GM12878 (cell line): ENCODE data around the gene HMGN1. TPM values are rescaled to one million over a fixed set of nuclear protein-coding genes. Genes with fewer than 3 reads are reported as not detected.

Source experiments
- ATAC-seq: fragments of 200-7000 bp; cut with Tn5 transposase; 3 replicates; pipeline ENCODE4 v1.9.1; 2020; ENCODE audit warnings: mild to moderate bottlenecking, moderate library complexity
- BruUV-seq: library from RNA; stranded (reverse); fragments of 400-500 nt; replicated peaks from 2 replicates; lab custom pipeline; 2021; lab: Mats Ljungman, UMichigan
- CTCF ChIA-PET: fragments of 300-600 bp; sonication (Branson Sonifier 250); formaldehyde crosslinking; extraction: SDS; loops from one replicate; lab custom pipeline; 2021; ENCODE audit warnings: inconsistent platforms; lab: Yijun Ruan, JAX
- POLR2A ChIA-PET: fragments of 350-600 bp; formaldehyde crosslinking; extraction: SDS; loops from one replicate; lab custom pipeline; 2021; ENCODE audit warnings: inconsistent platforms; lab: Charles Lee
- RAD21 ChIA-PET: fragments of 300-600 bp; sonication (Branson Sonifier 250); formaldehyde crosslinking; loops from one replicate; lab custom pipeline; 2023; ENCODE audit warnings: antibody characterized with exemption; ENCODE audit not compliant: unreplicated experiment; lab: Charles Lee
- SMC1A ChIA-PET: fragments of 300-600 bp; sonication (Branson Sonifier 250); formaldehyde crosslinking; loops from one replicate; lab custom pipeline; 2023; ENCODE audit not compliant: unreplicated experiment, uncharacterized antibody; lab: Charles Lee
- DNase-seq: peaks from one replicate; pipeline ENCODE4 v3.0.0-alpha.2; 2011; ENCODE audit warnings: low read depth, low spot score
- FAIRE-seq: peaks from 3 replicates; lab custom pipeline; 2011; peaks lifted over from hg19 to GRCh38; lab: Jason Lieb, UNC
- H2AFZ ChIP-seq: 2 replicates; pipeline ENCODE4 v1.6.0; 2011; ENCODE audit warnings: low read depth, low read length, control low read depth; ENCODE audit not compliant: control insufficient read depth
- H3K27ac ChIP-seq: 2 replicates; pipeline ENCODE4 v1.5.1; 2011; ENCODE audit warnings: control low read depth; ENCODE audit not compliant: control insufficient read depth, insufficient read depth
- H3K27me3 ChIP-seq, 2 experiments: replicated peaks in 1 of 2; 2 replicates each; pipeline versions ENCODE4 v1.6.0 to v1.6.1; 2011; ENCODE audit warnings: low read length in 1 of 2; ENCODE audit not compliant: control insufficient read depth in 2 of 2, insufficient read depth in 2 of 2
- H3K36me3 ChIP-seq, 2 experiments: 2 replicates each; pipeline ENCODE4 v1.5.1; 2011; ENCODE audit warnings: low read length in 1 of 2; ENCODE audit not compliant: control insufficient read depth in 2 of 2, insufficient read depth in 2 of 2
- H3K4me1 ChIP-seq: 2 replicates; pipeline ENCODE4 v1.6.1; 2011; ENCODE audit warnings: mild to moderate bottlenecking, low read length, moderate library complexity, mixed read lengths; ENCODE audit not compliant: control insufficient read depth, insufficient read depth
- H3K4me2 ChIP-seq: 2 replicates; pipeline ENCODE4 v1.6.0; 2011; ENCODE audit warnings: control low read depth; ENCODE audit not compliant: control insufficient read depth, insufficient read depth
- H3K4me3 ChIP-seq: fragments of 200-600 bp; sonication (generic); 2 replicates; pipeline ENCODE4 v1.5.1; 2016
- H3K79me2 ChIP-seq: 2 replicates; pipeline ENCODE4 v1.6.0; 2011; ENCODE audit warnings: low read length; ENCODE audit not compliant: control insufficient read depth, insufficient read depth
- H3K9ac ChIP-seq: 2 replicates; pipeline ENCODE4 v1.8.0; 2011; ENCODE audit warnings: low read length, control low read depth, mixed read lengths; ENCODE audit not compliant: control insufficient read depth, insufficient read depth
- H3K9me3 ChIP-seq: replicated peaks from 3 replicates; pipeline ENCODE4 v1.5.1; 2011; ENCODE audit warnings: mild to moderate bottlenecking, low read length; ENCODE audit not compliant: control insufficient read depth, insufficient read depth
- H4K20me1 ChIP-seq: 2 replicates; pipeline ENCODE4 v1.6.0; 2011; ENCODE audit not compliant: control insufficient read depth, insufficient read depth
- HCFC1 ChIP-seq: fragments of 150-350 bp; IDR thresholded peaks from 2 replicates; pipeline ENCODE4 v1.6.1; 2014; ENCODE audit warnings: low read length
- IKZF1 ChIP-seq: fragments of 450-650 bp; conservative IDR thresholded peaks from 2 replicates; pipeline ENCODE4 v1.6.1; 2017; ENCODE audit warnings: antibody characterized with exemption, mild to moderate bottlenecking
- KAT2A ChIP-seq: conservative IDR thresholded peaks from 2 replicates; pipeline ENCODE4 v1.6.1; 2011; ENCODE audit warnings: low read depth, low read length; ENCODE audit not compliant: control insufficient read depth
- PAX5 ChIP-seq: IDR thresholded peaks from 2 replicates; pipeline ENCODE4 v1.6.1; 2011; ENCODE audit warnings: low read depth, low read length, borderline replicate concordance
- STAT1 ChIP-seq: fragments of 450-650 bp; conservative IDR thresholded peaks from 2 replicates; pipeline ENCODE4 v1.6.1; 2014; ENCODE audit warnings: antibody characterized with exemption, mild to moderate bottlenecking
- WGBS: methylation state at CpG from one replicate; pipeline ENCODE4 v1.1.6; 2016; ENCODE audit warnings: low lambda C conversion rate; ENCODE audit not compliant: insufficient replicate concordance, insufficient coverage; ENCODE audit errors: missing lambda C conversion rate; 5-methylcytosine and 5-hydroxymethylcytosine counted together
- in situ Hi-C: fragments of 300-500 bp; cut with MboI; formaldehyde crosslinking; loops from 9 replicates; pipeline ENCODE4 v1.14.3; 2018; ENCODE audit warnings: mixed read lengths
- intact Hi-C: fragments of 100-400 bp; cut with micrococcal nuclease; formaldehyde crosslinking; loops from one replicate; pipeline ENCODE4 v1.14.2; 2022; ENCODE audit not compliant: unreplicated experiment
- polyA plus RNA-seq, 11 experiments: library from polyadenylated mRNA; depleted of rRNA in 4 of 11; unstranded in 6 of 11; stranded (reverse) in 5 of 11; fragments of >200 nt; fragmentation: Nextera tagmentation in 4 of 11; fragmentation: Illumina TruSeq in 1 of 11; extraction: Ambion mirVana in 4 of 11; extraction: Trizol in 1 of 11; gene quantifications; 1 replicate in 1 of 11; 2 replicates in 10 of 11; pipeline versions ENCODE4 v1.2.1 to v1.2.3, GENCODE V29; 2011 to 2016; ENCODE audit warnings: inconsistent platforms in 2 of 11, missing spikeins in 2 of 11, low read depth in 1 of 11
- total RNA-seq, 4 experiments: library from RNA; depleted of rRNA in 3 of 4; stranded (reverse); fragments of >200 nt in 3 of 4; fragmentation: Illumina TruSeq in 1 of 4; extraction: Trizol in 1 of 4; gene quantifications; 2 replicates each; pipeline versions ENCODE4 v1.2.1 to v1.2.3, GENCODE V29; 2013 to 2021
- TF ChIP-seq, protein P1 (sequence below): fragments of 450-650 bp; IDR thresholded peaks from 2 replicates; pipeline ENCODE4 v1.6.1; 2017; ENCODE audit warnings: mild to moderate bottlenecking, moderate library complexity
- TF ChIP-seq, protein P2 (sequence below): fragments of 450-650 bp; IDR thresholded peaks from 2 replicates; pipeline ENCODE4 v1.6.1; 2018; ENCODE audit warnings: mild to moderate bottlenecking, low read depth, moderate library complexity; ENCODE audit not compliant: partially characterized antibody
- TF ChIP-seq, protein P3 (sequence below): fragments of 450-650 bp; IDR thresholded peaks from 2 replicates; pipeline ENCODE4 v1.6.1; 2016; ENCODE audit warnings: mild to moderate bottlenecking

HMGN1 gene
- total and polyA plus RNA-seq, 10 of the 15 experiments (the other 5 are each of a cell fraction or from before 2014, with no cell fraction given) = 120 to 798 (median 396) TPM

DNA sequence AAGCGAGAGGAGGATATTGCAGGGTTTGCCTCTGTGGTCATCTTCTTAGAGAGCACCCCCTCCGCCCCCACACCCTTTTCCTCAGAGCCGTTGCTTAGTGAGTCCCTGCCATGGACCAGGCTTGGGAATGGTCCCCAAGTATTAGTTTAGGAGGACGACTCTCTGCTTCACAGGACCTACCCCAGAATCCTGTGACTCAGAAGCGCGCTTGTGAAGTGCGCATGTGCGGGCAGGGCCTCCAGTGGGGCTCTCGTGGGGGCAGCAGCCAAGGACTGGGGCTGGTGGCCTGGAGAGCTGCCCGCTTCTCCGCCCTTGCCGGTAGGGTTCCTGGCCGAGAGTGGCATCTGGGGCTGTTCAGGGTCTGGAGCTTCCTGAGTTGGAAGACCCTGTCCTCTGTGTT, 37.3 kb upstream of the HMGN1 start:
- in situ Hi-C loops = loop anchor here (5.0 kb wide), 1 partner anchor 204 kb away; the partner anchor contains the start of gene PSMG1

More for the DNA sequence above, 37.3 kb upstream of the HMGN1 start:
- FAIRE-seq (no peak), ATAC-seq (no peak), DNase-seq (no peak)
- Histone ChIP-seq H3K4me1 (peaks cover 10% of the 10 kb centered on the region), H3K79me2 (peaks cover 17% of the 10 kb centered on the region), H2AFZ (peak overlapping the region; percentile 64), H3K4me3 (peak overlapping the region; percentile 55; the same call in 1 of the 2 replicates), H3K9me3 (no peaks in the 10 kb centered on the region), H3K27ac (no peak overlapping the region), H3K4me2 (peak overlapping the region; percentile 91), H3K36me3 (no peaks in the 10 kb centered on the region), H3K9ac (0 out of 2 replicates have a peak overlapping the region, but pooled peaks have one; percentile 27), H4K20me1 (no peaks in the 10 kb centered on the region), H3K27me3 (no peaks in the 10 kb centered on the region)
- WGBS = 93% methylated on average over 13 of the region's 13 CpGs
- TF ChIP-seq PAX5 (no peak), KAT2A (no peak), STAT1 (no peak), HCFC1 (no peak), IKZF1 (no peak)
- TF ChIP-seq, protein P1, sequence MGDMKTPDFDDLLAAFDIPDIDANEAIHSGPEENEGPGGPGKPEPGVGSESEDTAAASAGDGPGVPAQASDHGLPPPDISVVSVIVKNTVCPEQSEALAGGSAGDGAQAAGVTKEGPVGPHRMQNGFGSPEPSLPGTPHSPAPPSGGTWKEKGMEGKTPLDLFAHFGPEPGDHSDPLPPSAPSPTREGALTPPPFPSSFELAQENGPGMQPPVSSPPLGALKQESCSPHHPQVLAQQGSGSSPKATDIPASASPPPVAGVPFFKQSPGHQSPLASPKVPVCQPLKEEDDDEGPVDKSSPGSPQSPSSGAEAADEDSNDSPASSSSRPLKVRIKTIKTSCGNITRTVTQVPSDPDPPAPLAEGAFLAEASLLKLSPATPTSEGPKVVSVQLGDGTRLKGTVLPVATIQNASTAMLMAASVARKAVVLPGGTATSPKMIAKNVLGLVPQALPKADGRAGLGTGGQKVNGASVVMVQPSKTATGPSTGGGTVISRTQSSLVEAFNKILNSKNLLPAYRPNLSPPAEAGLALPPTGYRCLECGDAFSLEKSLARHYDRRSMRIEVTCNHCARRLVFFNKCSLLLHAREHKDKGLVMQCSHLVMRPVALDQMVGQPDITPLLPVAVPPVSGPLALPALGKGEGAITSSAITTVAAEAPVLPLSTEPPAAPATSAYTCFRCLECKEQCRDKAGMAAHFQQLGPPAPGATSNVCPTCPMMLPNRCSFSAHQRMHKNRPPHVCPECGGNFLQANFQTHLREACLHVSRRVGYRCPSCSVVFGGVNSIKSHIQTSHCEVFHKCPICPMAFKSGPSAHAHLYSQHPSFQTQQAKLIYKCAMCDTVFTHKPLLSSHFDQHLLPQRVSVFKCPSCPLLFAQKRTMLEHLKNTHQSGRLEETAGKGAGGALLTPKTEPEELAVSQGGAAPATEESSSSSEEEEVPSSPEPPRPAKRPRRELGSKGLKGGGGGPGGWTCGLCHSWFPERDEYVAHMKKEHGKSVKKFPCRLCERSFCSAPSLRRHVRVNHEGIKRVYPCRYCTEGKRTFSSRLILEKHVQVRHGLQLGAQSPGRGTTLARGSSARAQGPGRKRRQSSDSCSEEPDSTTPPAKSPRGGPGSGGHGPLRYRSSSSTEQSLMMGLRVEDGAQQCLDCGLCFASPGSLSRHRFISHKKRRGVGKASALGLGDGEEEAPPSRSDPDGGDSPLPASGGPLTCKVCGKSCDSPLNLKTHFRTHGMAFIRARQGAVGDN = no peak
- TF ChIP-seq, protein P2, sequence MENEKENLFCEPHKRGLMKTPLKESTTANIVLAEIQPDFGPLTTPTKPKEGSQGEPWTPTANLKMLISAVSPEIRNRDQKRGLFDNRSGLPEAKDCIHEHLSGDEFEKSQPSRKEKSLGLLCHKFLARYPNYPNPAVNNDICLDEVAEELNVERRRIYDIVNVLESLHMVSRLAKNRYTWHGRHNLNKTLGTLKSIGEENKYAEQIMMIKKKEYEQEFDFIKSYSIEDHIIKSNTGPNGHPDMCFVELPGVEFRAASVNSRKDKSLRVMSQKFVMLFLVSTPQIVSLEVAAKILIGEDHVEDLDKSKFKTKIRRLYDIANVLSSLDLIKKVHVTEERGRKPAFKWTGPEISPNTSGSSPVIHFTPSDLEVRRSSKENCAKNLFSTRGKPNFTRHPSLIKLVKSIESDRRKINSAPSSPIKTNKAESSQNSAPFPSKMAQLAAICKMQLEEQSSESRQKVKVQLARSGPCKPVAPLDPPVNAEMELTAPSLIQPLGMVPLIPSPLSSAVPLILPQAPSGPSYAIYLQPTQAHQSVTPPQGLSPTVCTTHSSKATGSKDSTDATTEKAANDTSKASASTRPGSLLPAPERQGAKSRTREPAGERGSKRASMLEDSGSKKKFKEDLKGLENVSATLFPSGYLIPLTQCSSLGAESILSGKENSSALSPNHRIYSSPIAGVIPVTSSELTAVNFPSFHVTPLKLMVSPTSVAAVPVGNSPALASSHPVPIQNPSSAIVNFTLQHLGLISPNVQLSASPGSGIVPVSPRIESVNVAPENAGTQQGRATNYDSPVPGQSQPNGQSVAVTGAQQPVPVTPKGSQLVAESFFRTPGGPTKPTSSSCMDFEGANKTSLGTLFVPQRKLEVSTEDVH = no peak
- TF ChIP-seq, protein P3, sequence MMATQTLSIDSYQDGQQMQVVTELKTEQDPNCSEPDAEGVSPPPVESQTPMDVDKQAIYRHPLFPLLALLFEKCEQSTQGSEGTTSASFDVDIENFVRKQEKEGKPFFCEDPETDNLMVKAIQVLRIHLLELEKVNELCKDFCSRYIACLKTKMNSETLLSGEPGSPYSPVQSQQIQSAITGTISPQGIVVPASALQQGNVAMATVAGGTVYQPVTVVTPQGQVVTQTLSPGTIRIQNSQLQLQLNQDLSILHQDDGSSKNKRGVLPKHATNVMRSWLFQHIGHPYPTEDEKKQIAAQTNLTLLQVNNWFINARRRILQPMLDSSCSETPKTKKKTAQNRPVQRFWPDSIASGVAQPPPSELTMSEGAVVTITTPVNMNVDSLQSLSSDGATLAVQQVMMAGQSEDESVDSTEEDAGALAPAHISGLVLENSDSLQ = no peak
- ChIA-PET POLR2A (no interaction called here), RAD21 (interaction anchor here (1.0 kb wide), 1 partner anchor 57 kb away, joined by 3 read pairs; no protein-coding TSS in a partner anchor), SMC1A (no interaction called here), CTCF (interaction anchor here (1.0 kb wide), 1 partner anchor 205 kb away, joined by 3 read pairs; no protein-coding TSS in a partner anchor)
- intact Hi-C loops = loop anchor here (5.0 kb wide), 2 partner anchors 74 to 204 kb away; partner anchors contain the start of genes BRWD1 and PSMG1
- no TSS peak for BruUV-seq
